HG02571 (cell line): ENCODE measurements around the gene WFIKKN2.
A peak's percentile ranks its signal among the peaks of the same experiment; 100 is the strongest.
"Not testable (repeated sequence)": the region's sequence is repeated elsewhere in the genome, so short reads cannot be mapped to it uniquely, and the experiment has no call there.

ENCODE experiments used
- ATAC-seq: cut with Tn5 transposase; IDR thresholded peaks from one replicate; pipeline ENCODE4 v1.9.1; 2021; ENCODE audit warnings: mild to moderate bottlenecking, moderate library complexity; ENCODE audit not compliant: unreplicated experiment

WFIKKN2 gene

GRCh38 chr17:50850640-50851039 is 15.3 kb downstream of the WFIKKN2 start:
- no peak for ATAC-seq

GRCh38 chr17:50853015-50853615 is 17.7 kb downstream of the WFIKKN2 start:
- ATAC-seq: no peak

GRCh38 chr17:50853781-50854180 is 18.4 kb downstream of the WFIKKN2 start:
- no peak for ATAC-seq

- no peak for ATAC-seq
These were observed 20.4 kb downstream of the WFIKKN2 start for GRCh38 chr17:50855708-50856330.

GRCh38 chr17:50856431-50856830 is 21.0 kb downstream of the WFIKKN2 start:
- ATAC-seq: no peak

GRCh38 chr17:50858486-50859225 is 23.3 kb downstream of the WFIKKN2 start:
- ATAC-seq: no peak

- ATAC-seq: not testable (repeated sequence)
These were observed 24.3 kb downstream of the WFIKKN2 start for GRCh38 chr17:50859727-50860126.

GRCh38 chr17:50861334-50861676 is 25.9 kb downstream of the WFIKKN2 start:
- no peak for ATAC-seq

- no peak for ATAC-seq
These were observed 26.6 kb downstream of the WFIKKN2 start for GRCh38 chr17:50861822-50862528.

- ATAC-seq: no peak
These were observed 27.9 kb downstream of the WFIKKN2 start for GRCh38 chr17:50863221-50863843.

GRCh38 chr17:50863931-50864330 is 28.5 kb downstream of the WFIKKN2 start:
- no peak for ATAC-seq

GRCh38 chr17:50864747-50865059 is 29.3 kb downstream of the WFIKKN2 start:
- no peak for ATAC-seq

- peak; percentile 24 for ATAC-seq
These were observed 29.9 kb downstream of the WFIKKN2 start for GRCh38 chr17:50865060-50865867.

GRCh38 chr17:50865868-50866260 is 30.5 kb downstream of the WFIKKN2 start:
- ATAC-seq: peak; percentile 3

GRCh38 chr17:50866261-50866949 is 31.0 kb downstream of the WFIKKN2 start, which contains the start of gene TOB1:
Gene TOB1 (minus strand): TSS chr17:50866354. CDS start chr17:50864017, 2,337 bp downstream.
- peak; percentile 60 for ATAC-seq

GRCh38 chr17:50866950-50867362 is 31.6 kb downstream of the WFIKKN2 start:
- ATAC-seq: peak; percentile 7

- ATAC-seq: peak; percentile 37
These were observed 32.2 kb downstream of the WFIKKN2 start for GRCh38 chr17:50867363-50868139.

- no peak for ATAC-seq
These were observed 32.7 kb downstream of the WFIKKN2 start for GRCh38 chr17:50868140-50868438.

- ATAC-seq: no peak
These were observed 33.2 kb downstream of the WFIKKN2 start for GRCh38 chr17:50868602-50869001.
